BJ (cell line): Measurements from ENCODE around the gene ATP1B1. TPM values are rescaled to one million over a fixed set of nuclear protein-coding genes. Genes with fewer than 3 reads are reported as not detected.

ENCODE experiments used
- CTCF ChIA-PET: fragments of 350-600 bp; formaldehyde crosslinking; extraction: SDS; loops from one replicate; lab custom pipeline; 2021; ENCODE audit warnings: antibody characterized with exemption, inconsistent platforms; lab: Yijun Ruan, JAX
- POLR2A ChIA-PET: fragments of 300-600 bp; sonication (Branson Sonifier 250); formaldehyde crosslinking; extraction: SDS; loops from one replicate; lab custom pipeline; 2021; ENCODE audit warnings: antibody characterized with exemption; lab: Charles Lee
- DNase-seq: peaks from one replicate; pipeline ENCODE4 v3.0.0-alpha.2; 2011; ENCODE audit warnings: low read depth
- H3K27me3 ChIP-seq: 2 replicates; pipeline ENCODE4 v1.6.0; 2011; ENCODE audit warnings: low read length; ENCODE audit not compliant: control insufficient read depth, insufficient read depth
- H3K36me3 ChIP-seq: 2 replicates; pipeline ENCODE4 v1.5.1; 2011; ENCODE audit warnings: low read length; ENCODE audit not compliant: control insufficient read depth, insufficient read depth
- H3K4me3 ChIP-seq: 2 replicates; pipeline ENCODE4 v1.5.1; 2011; ENCODE audit warnings: low read depth, mild to moderate bottlenecking, control low read depth, low read length
- CTCF ChIP-seq: IDR thresholded peaks from 2 replicates; pipeline ENCODE4 v1.5.1; 2011; ENCODE audit warnings: low read depth, mild to moderate bottlenecking, control low read depth, inconsistent platforms, low read length, moderate library complexity; ENCODE audit not compliant: insufficient read depth
- polyA plus RNA-seq: library from polyadenylated mRNA; depleted of rRNA; stranded (reverse); fragments of >200 nt; gene quantifications from 2 replicates; pipeline ENCODE4 v1.2.3, GENCODE V29; 2011

ATP1B1 gene
- polyA plus RNA-seq, 1 experiment, result 10.5 TPM

GRCh38 chr1:169144941-169145626 is 38.6 kb downstream of the ATP1B1 start:
- ChIA-PET CTCF (no interaction called here), POLR2A (no interaction called here)
- no peak for DNase-seq
- Histone ChIP-seq H3K27me3 (no peaks in the 10 kb centered on the region), H3K4me3 (no peak overlapping the region), H3K36me3 (no peaks in the 10 kb centered on the region)
- TF ChIP-seq CTCF, result no peak

GRCh38 chr1:169146576-169147214 is 40.2 kb downstream of the ATP1B1 start:
- H3K4me3 ChIP-seq, result no peak overlapping the region
- CTCF ChIA-PET, result no interaction called here
- DNase-seq, result no peak
- TF ChIP-seq CTCF, result no peak
- no peaks in the 10 kb centered on the region for H3K27me3 ChIP-seq
- POLR2A ChIA-PET, result no interaction called here
- no peaks in the 10 kb centered on the region for H3K36me3 ChIP-seq

- no peak for TF ChIP-seq CTCF
- Histone ChIP-seq H3K36me3 (no peaks in the 10 kb centered on the region), H3K4me3 (no peak overlapping the region), H3K27me3 (no peaks in the 10 kb centered on the region)
- ChIA-PET POLR2A (no interaction called here), CTCF (interaction anchor here (0.9 kb wide), 1 partner anchor 11 kb away, joined by 4 read pairs; no protein-coding TSS in a partner anchor)
- no peak for DNase-seq
These were observed 42.2 kb downstream of the ATP1B1 start for GRCh38 chr1:169148472-169149252.

GRCh38 chr1:169149555-169150286 is 43.2 kb downstream of the ATP1B1 start:
- no peak overlapping the region for H3K4me3 ChIP-seq
- no peaks in the 10 kb centered on the region for H3K36me3 ChIP-seq
- ChIA-PET POLR2A (no interaction called here), CTCF (interaction anchor here (0.8 kb wide), 1 partner anchor 15 kb away, joined by 3 read pairs; no protein-coding TSS in a partner anchor)
- no peak for DNase-seq
- no peaks in the 10 kb centered on the region for H3K27me3 ChIP-seq
- TF ChIP-seq CTCF, result no peak
